Stimulated activated naive CD4-positive, alpha-beta T cell (primary cell): ENCODE measurements around the gene MCHR2.
"Not testable (repeated sequence)": the region's sequence is repeated elsewhere in the genome, so short reads cannot be mapped to it uniquely, and the experiment has no call there.

Experiments used
- DNase-seq, 6 experiments: peaks; one replicate each; lab custom pipeline; 2025; lab: John Stamatoyannopoulos, UW

MCHR2 gene, protein sequence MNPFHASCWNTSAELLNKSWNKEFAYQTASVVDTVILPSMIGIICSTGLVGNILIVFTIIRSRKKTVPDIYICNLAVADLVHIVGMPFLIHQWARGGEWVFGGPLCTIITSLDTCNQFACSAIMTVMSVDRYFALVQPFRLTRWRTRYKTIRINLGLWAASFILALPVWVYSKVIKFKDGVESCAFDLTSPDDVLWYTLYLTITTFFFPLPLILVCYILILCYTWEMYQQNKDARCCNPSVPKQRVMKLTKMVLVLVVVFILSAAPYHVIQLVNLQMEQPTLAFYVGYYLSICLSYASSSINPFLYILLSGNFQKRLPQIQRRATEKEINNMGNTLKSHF

DNA sequence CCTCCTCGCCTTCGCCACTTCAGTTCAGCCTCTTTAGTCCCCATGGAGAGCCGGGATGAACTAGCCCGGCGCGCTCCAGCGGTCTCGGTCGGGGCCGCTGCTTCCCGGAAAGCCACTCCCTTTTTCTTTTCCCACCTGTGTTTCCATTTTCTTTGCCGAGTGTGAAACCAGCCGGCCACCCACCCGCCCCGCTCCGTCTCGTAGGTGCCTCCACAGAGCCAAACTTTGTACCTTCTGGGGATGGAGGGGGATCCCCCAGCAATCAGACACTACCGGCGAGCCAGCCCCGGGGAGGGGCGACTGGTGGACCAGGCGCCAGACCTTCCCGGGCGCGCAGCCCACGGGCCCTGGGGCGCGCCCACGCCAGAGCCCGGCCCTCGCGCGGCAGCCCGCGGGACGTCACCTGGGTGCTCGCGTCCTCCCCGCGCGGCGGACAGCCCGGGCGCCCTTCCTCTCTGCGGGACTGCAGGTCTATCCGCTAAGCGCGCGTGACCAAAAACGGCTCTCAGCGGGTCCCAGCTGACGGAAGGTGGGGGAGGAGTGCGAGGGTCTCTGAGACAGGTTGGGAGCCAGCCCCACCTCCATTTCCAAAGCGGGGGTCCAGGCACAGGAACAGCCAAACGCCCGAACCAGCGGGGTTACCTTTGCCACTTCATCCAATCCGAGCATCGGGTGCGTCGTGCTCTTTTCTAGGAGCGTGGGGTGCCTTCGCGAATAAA is at the start of gene MCHR2:
Gene MCHR2, minus strand, starts transcription at position 691 of the 719 bp plus-strand sequence. CDS start 38,076 bp downstream, outside the sequence.
- no peak for DNase-seq

DNA sequence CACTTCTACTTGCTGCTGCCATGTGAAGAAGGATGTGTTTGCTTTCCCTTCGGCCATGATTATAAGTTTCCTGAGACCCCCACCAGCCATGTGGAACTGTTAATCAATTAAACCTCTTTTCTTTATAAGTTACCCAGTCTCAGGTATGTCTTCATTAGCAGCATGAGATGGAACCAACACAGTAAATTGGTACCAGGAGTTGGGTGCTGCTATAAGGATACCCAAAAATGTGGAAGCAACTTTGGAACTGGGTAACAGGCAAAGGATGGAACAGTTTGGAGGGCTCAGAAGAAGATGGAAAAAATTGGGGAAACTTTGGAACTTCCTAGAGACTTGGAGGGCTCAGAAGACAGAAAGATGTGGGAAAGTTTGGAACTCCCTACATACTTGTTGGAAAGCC is 44.5 kb upstream of the MCHR2 start:
- not testable (repeated sequence) for DNase-seq

- DNase-seq: no peak
Measured at GRCh38 chr6:100035873-100036653, 42.0 kb upstream of the MCHR2 start.

DNA sequence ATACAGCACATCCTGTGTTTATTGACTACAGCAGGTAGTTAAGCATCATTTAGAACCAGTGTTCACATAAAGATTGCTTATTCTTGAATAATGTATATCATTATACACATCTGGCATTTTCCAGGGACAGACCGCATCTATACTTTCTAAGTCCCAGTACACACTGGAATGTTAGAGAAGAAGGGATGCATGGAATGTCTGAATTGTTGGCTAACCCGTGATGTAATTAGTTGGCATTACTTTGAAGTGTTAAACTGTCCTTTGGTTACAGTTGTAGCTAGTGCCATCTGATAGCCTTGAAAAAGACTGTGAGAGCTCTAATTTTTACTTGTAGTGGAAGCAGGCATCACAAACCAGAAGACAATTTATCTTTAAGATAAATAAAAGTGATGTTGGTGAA is 29.8 kb upstream of the MCHR2 start:
- DNase-seq: no peak

GRCh38 chr6:100022847-100023246 is 28.8 kb upstream of the MCHR2 start:
- no peak for DNase-seq

GRCh38 chr6:100008857-100009256 is 14.8 kb upstream of the MCHR2 start:
- DNase-seq: no peak

DNA sequence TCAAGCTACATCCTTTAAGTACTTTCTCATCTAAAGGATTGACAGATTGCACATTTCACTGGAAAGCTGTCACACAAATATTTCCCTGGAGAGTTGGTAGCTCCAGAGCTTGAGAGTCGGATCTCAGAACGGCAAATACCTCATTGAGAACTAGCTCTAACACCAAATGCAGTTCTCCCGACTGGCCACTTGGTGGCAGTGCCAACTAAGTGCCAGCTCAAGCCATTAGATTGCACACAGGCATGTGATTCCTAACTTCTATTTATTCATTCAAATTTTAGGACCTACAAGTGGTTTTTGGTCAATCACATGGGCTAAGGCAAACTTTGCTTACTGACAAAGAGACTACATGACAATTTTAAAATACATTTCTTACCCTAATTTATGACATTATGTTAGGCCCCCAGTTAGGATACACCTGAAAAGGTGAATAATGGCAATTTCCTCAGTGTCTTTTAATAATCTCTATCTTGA is 7.9 kb upstream of the MCHR2 start:
- DNase-seq: peak in 2 of 6 experiments; percentile 6 to 31

DNA sequence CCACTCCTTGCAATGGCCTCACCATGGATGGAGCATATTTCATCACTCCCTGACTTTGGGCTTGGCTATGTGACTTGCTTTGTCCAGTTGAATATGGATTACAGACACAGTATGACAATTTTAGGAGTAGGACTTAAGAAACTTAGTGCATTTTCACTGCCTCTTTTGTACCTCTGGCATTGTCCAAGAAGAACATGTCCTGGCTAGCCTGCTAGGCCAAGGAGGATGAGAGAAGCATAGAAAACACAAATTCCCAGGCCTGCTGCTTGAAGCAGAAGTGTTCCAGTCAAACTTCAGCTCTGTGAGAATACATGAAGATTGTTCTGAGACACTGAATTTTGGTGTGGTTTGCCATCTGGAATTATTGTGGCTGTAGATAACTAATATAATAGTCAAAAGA is 3.1 kb upstream of the MCHR2 start:
- no peak for DNase-seq

GRCh38 chr6:99995916-99996315 is 1.9 kb upstream of the MCHR2 start:
- DNase-seq: no peak

- no peak for DNase-seq
Measured at GRCh38 chr6:99993146-99993532, 884 bp downstream of the MCHR2 start.

DNA sequence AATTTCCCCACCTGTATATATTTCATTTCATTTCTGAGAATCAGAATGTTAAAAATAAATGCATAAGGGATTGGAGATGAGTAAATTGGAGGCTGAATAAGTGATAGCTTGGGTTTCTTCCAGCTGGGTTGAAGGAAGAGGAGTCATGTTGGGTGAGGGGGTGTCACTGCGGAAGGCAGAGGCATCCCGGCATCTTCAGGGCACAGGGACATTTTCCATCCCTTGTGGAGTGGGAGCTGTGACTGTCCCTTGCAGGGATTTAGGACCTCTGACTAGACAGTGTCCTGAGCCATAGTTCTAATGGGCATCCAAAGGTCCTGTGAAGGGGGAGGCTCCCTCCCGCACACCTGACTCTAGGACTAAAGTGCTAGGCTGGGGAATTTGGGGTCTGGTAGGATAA is 2.1 kb downstream of the MCHR2 start:
- no peak for DNase-seq

GRCh38 chr6:99980741-99981140 is 13.3 kb downstream of the MCHR2 start:
- DNase-seq: no peak

DNA sequence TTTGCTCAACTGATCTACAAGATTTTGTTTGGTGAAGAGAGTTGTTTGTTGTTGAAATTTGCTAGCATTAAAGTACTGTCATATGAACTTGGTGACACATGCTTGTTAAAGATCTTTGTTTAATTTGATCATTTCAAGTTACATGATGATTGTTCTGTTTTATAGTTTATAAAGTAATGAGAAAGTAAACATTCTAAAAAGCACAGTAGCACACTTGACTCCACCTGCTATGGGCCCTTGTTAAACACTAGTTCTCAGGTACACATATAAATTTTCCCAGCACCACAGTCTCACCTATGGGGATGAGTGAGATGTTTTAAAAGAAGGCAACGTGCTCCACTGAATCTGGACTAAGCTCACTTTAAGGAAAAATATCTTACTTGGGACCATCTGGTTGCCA is 14.1 kb downstream of the MCHR2 start:
- no peak for DNase-seq

DNA sequence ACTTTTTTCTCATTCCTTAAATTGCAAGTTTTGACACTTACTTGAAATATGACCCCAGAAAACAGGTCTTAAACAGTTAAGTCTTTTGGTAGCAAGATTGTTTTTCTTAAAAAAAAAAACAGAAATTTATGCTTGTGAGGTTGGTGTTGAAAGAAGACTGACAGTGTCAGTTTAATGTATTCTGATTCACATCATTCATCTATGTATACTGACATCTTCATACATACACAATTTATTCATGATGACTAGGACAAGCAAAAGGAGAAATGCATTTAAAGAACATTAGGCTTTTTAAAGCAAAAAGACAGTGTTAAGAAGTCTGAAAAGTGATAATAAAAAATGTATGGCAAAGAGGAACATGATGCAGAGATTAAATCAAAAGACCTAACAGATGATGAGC is 27.0 kb downstream of the MCHR2 start:
- DNase-seq: no peak

- DNase-seq: no peak
Measured at GRCh38 chr6:99960027-99960426, 34.0 kb downstream of the MCHR2 start.

DNA sequence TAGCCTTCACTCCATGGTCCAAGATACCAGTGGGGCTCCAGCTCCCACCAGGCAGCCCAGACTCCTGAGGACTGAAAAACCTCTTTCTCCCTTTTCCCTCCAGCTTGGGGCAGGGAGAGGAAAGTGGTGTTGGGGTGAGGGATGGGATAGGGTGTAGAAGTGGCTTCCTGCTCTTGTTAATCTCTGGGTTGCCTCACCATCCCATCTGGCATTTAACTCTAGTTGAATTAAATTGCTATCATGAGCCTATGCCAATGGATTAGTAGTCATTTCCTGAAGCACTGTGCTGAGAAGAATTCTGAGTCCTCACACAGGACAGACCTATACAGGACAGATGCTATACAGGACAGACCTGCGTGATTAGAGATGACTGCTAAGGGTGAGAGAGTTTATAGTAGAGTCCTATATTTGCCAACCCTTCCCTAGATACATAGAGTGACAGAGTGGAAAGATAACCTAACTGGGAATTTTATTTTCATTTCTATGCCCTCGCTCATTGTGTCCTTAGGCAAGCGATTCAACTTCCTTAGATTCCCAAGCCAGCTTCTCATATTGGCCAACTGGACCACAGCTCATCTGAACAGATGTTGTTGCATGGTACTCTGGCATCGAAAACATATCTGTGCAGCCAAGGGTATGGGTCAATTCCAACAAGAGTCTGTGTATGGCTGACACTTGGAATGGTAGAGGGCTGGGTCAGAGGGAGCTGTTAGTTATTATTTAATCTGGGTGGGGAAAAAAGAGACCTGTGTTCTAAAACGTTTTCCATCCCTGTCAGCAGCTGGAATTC is 42.8 kb downstream of the MCHR2 start:
- DNase-seq: no peak

DNA sequence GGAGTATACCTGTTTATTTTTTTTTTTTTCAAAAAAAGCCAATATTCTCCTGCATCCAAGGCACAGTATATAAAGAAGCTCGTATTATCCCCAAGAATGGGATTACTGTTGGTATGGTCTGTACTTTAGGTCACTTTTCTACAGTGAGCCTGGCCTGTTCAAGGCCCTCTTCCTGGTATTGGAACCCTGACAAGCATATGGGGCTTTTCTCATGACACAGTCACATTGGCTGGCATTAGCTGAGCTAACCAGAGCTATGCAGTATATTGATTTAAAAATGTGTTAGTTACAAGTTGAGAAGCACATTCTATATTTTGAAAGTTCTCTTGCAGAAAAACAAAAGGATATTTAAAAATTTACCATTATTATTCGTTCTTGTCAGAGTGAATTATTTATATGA is 48.0 kb downstream of the MCHR2 start:
- no peak for DNase-seq

DNA sequence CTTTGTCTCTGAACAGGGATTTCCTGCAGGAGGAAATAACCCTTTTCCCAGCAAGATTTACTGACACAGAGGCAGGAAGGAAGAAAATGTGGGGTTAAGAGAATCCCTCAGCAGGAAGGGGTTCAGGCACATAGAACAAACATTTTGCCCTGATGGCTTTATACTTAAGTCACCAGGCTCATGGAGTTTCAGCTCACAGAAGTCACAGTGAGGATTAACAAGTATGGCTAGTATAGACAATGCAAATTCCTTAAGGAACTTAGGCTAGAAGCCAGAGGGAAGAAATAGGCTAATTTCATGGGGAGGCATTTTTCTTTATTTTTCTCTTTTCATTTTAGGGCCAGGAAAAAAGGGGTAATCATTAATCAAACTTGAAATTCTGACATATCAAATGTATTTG is 50.2 kb downstream of the MCHR2 start:
- no peak for DNase-seq

DNA sequence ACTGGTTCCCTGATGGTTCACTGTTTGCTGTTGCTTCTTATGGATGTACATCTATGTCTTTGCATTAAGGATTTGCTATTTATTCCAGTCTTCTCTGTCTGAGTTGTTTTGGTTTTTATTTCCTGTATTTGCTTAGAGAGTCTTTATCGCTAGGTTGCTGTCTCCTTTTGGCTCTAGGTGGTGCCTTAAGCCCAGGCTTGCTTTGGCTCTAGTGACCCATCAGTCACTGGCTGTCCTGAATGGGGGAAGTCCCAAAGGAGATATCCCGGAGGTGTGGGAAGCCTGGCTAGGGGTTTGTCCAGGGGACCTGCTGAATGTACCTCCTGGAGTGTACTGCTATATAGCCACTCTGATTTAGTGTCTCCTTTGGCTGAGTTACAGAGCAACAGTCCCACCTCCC is 53.4 kb downstream of the MCHR2 start:
- no peak for DNase-seq

- DNase-seq: no peak
Measured at GRCh38 chr6:99933129-99933528, 60.9 kb downstream of the MCHR2 start.

DNA sequence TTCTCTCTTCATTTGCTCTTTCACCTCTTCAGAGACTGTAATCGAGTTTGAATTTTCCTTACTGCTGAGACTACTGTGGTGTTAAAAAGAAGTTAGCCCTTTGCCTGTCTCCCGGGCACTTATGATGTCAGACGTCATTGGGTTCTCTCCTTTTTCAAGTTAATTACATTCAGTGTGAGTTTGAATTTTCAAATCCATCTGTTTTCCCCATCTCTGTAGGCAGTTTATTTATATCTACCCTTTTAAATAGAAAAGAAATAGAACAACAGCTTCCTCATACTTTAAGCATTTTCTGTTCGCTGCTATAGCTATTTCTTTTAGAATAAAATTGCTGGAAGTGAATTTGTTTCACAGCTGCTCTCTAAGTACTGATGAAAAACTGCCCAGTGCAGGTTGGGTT is 81.4 kb downstream of the MCHR2 start:
- DNase-seq: no peak
